ENCODE data around the gene SLC16A3. TPM values are rescaled to one million over a fixed set of nuclear protein-coding genes. Genes with fewer than 3 reads are reported as not detected.

The SLC16A3 gene
- total and polyA plus RNA-seq, 2 of the 8 experiments (the other 6 are each of a cell fraction or from before 2014, with no cell fraction given): 3.8 to 8.7 TPM

DNA sequence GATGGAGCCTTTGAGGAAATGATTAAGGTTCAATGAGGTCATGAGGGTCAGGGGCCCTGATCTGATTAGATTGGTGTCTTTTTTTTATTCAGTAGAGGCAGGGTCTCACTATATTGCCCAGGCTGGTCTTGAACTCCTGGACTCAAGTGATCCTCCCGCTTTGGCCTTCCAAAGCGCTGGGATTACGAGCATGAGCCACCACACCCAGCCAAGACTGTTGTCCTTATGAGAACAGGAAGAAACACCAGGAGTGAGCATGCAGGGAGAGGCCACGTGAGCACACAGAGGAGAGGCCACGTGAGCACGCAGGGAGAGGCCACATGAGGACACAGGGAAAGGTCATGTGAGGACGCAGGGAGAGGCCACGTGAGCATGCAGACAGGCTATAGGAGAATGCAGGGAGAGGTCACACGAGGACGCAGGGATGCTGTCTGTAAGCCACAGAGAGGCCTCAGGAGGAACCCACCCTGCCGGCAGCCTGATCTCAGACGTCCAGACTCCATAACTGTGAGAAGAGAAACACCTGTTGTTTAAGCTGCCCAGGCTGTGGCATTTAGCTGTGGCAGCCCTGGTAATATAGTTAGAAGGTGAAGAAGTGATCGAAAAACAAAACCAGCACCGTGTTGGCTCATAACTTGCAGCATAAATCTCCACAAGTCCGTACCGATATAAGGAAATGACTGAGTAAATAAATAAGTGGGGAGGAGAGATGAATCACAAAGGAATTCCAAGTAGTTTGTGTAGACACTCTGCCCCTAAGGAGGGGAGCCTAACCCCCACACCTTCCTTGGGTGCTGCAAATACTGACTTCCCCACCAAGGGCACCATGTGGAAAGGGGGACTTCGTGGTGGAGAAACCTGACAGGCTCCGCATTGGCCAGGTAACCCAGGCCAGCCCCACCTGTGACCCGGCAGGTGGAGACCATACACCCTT, 59.3 kb downstream of the SLC16A3 start:
- Histone ChIP-seq H2AK5ac (ENCODE audit: low read depth, low read length) (no peak overlapping the region), H3K4me3 (ENCODE audit: extremely low read depth in 1 of 4, insufficient read depth in 2 of 4, low read depth in 3 of 4, low read length in 4 of 4) (no peak overlapping the region), H4K20me1 (replicated peaks in 1 of 2; ENCODE audit: control insufficient read depth in 1 of 2, insufficient read depth in 2 of 2, low read length in 2 of 2) (no peaks in the 10 kb centered on the region), H3K23me2 (ENCODE audit: low read depth, low read length) (no peaks in the 10 kb centered on the region; the same call in 1 of the 2 replicates), H3K14ac (ENCODE audit: insufficient read length) (no peak overlapping the region), H3K36me3 (ENCODE audit: control insufficient read depth in 2 of 4, insufficient read depth in 4 of 4, low read length in 3 of 4) (no peaks in the 10 kb centered on the region), H4K5ac (ENCODE audit: insufficient read length, low read depth, low read length) (no peak overlapping the region), H3K18ac (ENCODE audit: extremely low read depth, low read length) (no peak overlapping the region), H2BK5ac (ENCODE audit: low read depth, low read length) (no peak overlapping the region), H2BK120ac (replicated peaks; ENCODE audit: low read depth, low read length) (no peak overlapping the region), H3K23ac (ENCODE audit: insufficient read length) (no peak overlapping the region), H3K79me2 (ENCODE audit: control insufficient read depth in 1 of 2, insufficient read depth in 2 of 2, low read length in 2 of 2) (no peaks in the 10 kb centered on the region; a peak in 1 of 4 replicates), H3K27ac (ENCODE audit: low read depth, low read length) (no peak overlapping the region), H4K91ac (replicated peaks; ENCODE audit: insufficient read length, low read length) (no peak overlapping the region), H4K8ac (ENCODE audit: extremely low read depth, insufficient read depth, low read length) (no peak overlapping the region), H3K4me1 (replicated peaks in 1 of 4; ENCODE audit: control insufficient read depth in 3 of 4, insufficient read depth in 4 of 4, low read length in 3 of 4) (peaks cover 0 to 2% (median 0%) of the 10 kb centered on the region in 4 experiments; a peak in 1 of 7 replicates), H2BK20ac (ENCODE audit: low read length) (no peak overlapping the region), H3K27me3 (replicated peaks in 1 of 4; ENCODE audit: control insufficient read depth in 3 of 4, extremely low read depth in 1 of 4, insufficient read depth in 3 of 4, low read length in 3 of 4) (no peaks in the 10 kb centered on the region; a peak in 1 of 7 replicates), H3K56ac (replicated peaks; ENCODE audit: insufficient read length, low read depth, low read length) (no peak overlapping the region), H3K79me1 (ENCODE audit: low read depth, low read length) (no peaks in the 10 kb centered on the region), H3K4me2 (ENCODE audit: insufficient read depth in 1 of 2, low read depth in 2 of 2, low read length in 2 of 2) (no peak overlapping the region), H2BK12ac (ENCODE audit: low read depth, low read length) (no peak overlapping the region), H2AFZ (ENCODE audit: low read length) (no peak overlapping the region), H3K9me3 (ENCODE audit: insufficient read depth in 2 of 2, low read depth in 1 of 2, low read length in 1 of 2) (0 out of 4 replicates have a peak, but pooled peaks cover 0 to 3% of the 10 kb centered on the region in 2 experiments), H2BK15ac (ENCODE audit: low read length) (no peak overlapping the region), H3K4ac (replicated peaks; ENCODE audit: insufficient read length, low read depth, low read length) (no peak overlapping the region), H3K9ac (replicated peaks in 1 of 4; ENCODE audit: extremely low read depth in 1 of 4, low read depth in 3 of 4, low read length in 3 of 4) (no peak overlapping the region)
- CTCF ChIA-PET (ENCODE audit: partially characterized antibody): interaction anchor here (0.7 kb wide), 1 partner anchor 140 kb away, joined by 3 read pairs; no protein-coding TSS in a partner anchor
- POLR2A ChIA-PET (ENCODE audit: partially characterized antibody): no interaction called here
- FAIRE-seq (no peak), DNase-seq (ENCODE audit: low read depth in 1 of 2, low spot score in 2 of 2) (no peak)
- TF ChIP-seq SAP30 (IDR thresholded peaks at IDR 0.05; ENCODE audit: insufficient read depth, insufficient replicate concordance, low read length): no peak
- TF ChIP-seq GTF2F1 (IDR thresholded peaks at IDR 0.05; ENCODE audit: borderline replicate concordance, low read depth, low read length): no peak
- TF ChIP-seq RXRA (IDR thresholded peaks at IDR 0.05; ENCODE audit: insufficient read depth, low read depth, low read length): no peak
- no peak for TF ChIP-seq KDM1A (IDR thresholded peaks at IDR 0.05; ENCODE audit: borderline replicate concordance, low read length)
- TF ChIP-seq NANOG (IDR thresholded peaks at IDR 0.05; ENCODE audit: insufficient read depth, low read depth, low read length, poor library complexity, severe bottlenecking): no peak
- no peak for TF ChIP-seq ASH2L (IDR thresholded peaks at IDR 0.05; ENCODE audit: low read length)
- TF ChIP-seq SIRT6 (IDR thresholded peaks at IDR 0.05; ENCODE audit: low read length): no peak
- no peak for TF ChIP-seq POLR2A (IDR thresholded peaks at IDR 0.05; ENCODE audit: control extremely low read depth in 1 of 2, low read depth in 2 of 2, low read length in 2 of 2)
- no peak for TF ChIP-seq SUZ12 (IDR thresholded peaks at IDR 0.05; ENCODE audit: low read length)
- no peak for TF ChIP-seq RBBP5 (IDR thresholded peaks at IDR 0.05; ENCODE audit: borderline replicate concordance, low read depth, low read length)
- no peak for TF ChIP-seq RAD21 (IDR thresholded peaks at IDR 0.05 in 1 of 2, conservative IDR thresholded peaks at IDR 0.05 in 1 of 2; ENCODE audit: low read depth in 2 of 2, low read length in 2 of 2)
- 86% methylated on average over 19 of the region's 19 CpGs; no CpG with 5 or more reads in 1 of the 2 experiments for WGBS, 2 experiments (ENCODE audit: extremely low coverage in 1 of 2, insufficient coverage in 1 of 2, insufficient read length in 1 of 2, insufficient replicate concordance in 2 of 2, low coverage in 1 of 2, low lambda C conversion rate in 2 of 2, missing lambda C conversion rate in 1 of 2)

Data from H1 (cell line).